NCI-H146 (cell line): ENCODE data around the gene JCAD.
"Not testable (repeated sequence)": the region's sequence is repeated elsewhere in the genome, so short reads cannot be mapped to it uniquely, and the experiment has no call there.

Experiments used
- DNase-seq: peaks from one replicate; lab custom pipeline; 2025; lab: John Stamatoyannopoulos, UW

JCAD gene, protein sequence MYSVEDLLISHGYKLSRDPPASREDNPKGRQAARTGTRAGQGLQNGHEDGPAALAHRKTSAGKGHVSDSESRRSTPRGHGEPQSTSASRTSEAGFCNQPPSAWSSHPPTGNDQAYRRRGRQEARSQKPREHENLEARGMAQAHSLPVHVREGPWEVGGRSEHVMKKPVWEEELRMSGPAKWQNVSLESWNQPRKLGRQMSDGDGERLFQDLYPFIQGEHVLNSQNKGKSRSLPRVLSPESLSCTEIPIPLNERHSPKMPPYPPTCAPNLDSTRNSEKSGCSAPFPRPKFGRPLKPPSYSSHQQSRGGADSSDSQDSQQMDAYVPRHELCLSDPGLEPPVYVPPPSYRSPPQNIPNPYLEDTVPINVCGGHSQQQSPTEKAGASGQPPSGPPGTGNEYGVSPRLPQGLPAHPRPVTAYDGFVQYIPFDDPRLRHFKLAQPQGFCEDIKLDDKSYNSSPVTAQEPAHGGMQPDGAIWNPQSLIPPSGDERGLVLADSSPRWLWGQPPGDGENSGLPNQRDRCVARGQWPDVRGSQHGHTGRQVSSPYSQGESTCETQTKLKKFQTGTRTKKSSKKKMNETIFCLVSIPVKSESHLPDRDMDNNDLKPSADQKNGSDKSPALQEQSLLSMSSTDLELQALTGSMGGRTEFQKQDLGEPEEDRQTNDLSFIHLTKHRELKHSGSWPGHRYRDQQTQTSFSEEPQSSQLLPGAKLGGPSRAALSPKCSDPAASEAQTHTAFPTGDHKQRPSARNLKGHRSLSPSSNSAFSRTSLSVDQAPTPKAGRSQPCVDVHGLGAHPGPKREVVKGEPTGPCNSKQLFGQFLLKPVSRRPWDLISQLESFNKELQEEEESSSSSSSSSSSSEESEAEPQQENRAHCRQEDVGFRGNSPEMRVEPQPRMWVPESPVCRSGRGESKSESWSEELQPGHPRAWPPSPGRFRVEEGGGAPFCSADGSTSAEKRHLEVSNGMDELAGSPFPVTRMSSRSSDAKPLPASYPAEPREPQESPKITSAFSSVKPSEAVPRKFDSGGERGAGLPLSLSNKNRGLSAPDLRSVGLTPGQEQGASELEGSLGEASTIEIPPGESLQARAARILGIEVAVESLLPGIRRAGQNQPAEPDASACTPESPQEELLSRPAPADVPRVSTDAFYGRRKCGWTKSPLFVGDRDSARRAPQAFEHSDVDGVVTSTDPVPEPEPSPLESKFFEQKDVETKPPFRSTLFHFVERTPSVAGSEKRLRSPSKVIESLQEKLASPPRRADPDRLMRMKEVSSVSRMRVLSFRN (N-terminal part only)

DNA sequence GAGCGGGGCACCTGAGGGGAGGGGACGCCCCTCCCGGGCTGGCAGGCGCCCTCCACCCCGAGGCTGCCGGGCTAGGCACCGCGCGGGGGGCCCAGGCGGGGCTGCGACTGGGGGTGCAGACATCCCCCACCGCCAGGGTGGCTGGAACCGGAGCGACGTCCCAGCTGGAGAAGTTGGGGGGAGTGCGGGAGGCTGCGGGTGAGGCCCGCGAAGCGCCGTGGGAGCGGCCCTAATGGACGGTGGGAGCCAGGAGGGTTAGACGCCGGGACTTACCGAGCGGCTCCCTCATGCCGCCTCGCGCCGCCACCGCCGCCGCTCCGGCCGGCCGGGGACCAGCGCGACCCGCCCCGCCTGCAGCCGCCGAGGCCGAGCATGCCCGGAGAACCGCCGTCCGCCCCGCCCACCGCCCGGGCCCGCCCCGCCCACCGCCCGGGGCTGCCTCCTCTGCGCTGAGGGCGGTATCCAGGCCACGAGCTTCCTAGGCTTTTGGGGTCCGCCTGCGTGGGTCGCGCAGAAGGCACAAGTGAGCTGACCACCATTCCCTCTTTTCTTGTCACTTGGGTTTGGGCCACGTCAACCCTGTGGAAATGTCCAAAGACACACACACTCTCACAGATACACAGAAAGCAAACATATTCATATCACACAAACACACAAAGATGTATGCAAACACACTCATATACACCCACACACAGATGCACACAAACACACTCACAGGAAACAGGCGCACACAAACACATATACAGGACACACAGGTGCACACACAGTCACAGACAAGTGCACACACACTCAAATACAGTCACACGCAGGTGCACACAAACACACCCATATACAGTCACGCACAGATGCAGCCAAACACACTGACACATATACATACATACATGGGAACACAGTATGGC is at the start of gene JCAD:
Gene JCAD (minus strand): TSS at position 378 of the 899 bp plus-strand sequence. CDS start 11,774 bp downstream, outside the sequence.
- peak; percentile 73 for DNase-seq

DNA sequence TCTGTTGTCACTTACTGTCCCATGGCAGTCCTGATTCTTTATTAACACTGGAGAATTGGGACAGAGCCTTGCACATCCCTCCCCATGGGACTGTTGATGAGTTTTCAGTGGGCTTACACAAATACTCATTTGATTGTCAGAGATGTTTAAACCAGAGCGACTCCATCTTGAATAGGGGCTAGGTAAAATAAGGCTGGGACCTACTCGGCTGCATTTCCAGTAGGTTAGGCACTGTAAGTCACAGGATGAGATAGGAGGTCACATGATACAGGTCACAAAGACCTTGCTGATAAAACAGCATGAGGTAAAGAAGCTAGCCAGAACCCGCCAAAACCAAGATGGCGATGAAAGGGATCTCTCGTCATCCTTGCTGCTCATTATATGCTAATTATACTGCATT is 47.6 kb upstream of the JCAD start:
- DNase-seq = no peak

DNA sequence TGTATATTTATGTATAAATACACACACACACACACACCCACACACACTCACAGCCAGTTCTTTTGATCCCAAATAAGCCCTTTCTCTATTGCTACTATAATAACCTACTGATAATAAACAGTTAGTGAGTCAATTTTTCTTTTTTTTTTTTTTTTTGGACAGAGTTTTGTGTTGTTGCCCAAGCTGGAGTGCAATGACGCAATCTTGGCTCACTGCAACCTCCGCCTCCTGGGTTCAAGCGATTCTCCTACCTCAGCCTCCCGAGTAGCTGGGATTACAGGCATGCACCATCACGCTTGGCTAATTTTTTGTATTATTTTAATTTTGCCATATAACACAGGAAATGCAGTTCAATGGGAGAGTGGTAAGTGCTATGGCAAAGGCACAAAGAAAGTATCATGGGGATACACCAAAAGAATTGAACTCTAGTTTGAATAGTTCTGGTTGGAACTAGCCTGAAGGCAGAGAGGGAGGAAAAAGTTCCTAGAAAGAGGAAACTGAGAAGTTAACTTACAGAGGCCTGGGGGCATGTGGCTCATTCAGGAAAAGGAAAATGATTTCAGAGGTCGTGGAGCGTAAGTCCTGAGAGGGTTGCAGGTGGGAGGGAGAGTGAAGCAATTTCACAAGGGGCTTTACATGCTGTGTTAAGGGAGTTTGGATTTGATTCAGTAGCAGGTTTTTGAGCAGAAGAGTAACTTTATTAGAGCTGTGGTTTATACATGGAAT is 44.4 kb upstream of the JCAD start:
- no peak for DNase-seq

DNA sequence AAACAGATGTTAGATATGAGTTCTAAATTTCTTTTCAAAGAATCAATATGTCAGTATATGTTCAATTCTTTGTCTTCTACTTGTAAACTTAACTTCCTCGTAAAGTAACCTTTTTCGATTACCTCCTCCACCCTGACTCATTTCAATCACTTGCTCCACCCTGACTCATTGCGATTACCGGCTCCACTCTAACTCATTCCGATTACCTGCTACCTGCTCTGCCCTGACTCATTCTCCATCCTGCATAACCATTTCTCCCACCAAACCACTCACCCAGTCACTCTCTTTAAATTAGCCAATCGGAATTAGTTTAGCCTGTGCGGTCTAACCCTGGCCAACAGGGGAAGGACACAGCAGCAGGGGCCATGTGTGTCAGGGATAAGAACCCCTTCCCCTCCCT is 40.3 kb upstream of the JCAD start:
- not testable (repeated sequence) for DNase-seq

DNA sequence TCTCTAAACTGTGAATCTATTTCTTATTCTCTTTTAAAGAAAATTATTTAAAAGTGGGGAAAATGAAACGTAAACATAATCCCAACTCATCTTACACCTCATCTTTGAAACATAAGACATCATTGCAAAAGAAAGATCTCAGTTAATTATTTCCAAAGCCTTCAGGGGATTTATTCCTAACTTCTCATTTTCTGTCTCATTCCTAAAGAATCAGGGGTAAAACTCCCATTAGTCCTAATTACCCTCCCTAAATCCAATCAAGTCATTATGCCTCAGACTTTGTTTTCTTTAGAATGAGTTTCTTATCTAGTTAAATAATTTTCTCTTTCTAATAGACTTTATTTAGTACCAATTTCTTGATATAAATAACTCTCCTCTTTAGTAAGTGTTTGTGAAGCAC is 39.7 kb upstream of the JCAD start:
- no peak for DNase-seq

DNA sequence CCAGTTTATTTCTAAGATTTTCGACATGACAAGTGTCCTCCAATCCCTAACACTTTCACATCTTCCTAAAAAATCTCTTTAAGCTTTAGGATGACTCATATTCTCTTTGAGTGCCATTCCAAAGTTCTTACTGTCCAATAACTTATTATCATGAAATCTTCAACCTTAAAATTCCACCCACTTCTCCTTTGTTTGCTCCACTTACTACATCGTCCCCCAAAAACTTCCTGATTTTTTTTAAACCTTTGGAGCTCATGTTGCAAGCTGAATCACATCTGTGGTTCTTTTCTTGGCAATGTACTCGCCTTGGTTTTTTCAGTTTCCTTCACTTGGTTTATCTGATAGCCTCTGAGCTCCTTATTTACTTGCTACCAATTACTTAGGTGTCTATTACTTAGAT is 39.2 kb upstream of the JCAD start:
- no peak for DNase-seq

DNA sequence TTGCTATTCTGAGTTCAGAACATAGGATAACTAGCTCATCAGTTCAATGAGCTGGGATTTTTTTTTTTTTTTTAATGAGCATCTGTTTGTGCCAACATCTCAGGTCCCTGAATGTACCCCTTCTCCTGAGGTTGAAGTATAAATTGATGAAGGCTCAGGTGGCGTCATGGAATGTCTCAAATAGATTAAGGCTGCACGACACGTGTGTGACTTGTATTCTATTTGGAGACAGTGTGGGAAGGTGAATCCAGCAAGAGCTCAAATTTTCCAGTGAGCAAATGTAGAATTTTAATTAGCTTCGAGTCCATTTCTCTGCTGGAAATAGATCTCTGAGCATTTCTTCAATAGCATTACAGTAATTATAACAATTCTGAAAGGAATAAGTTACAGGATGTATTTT is 37.2 kb upstream of the JCAD start:
- no peak for DNase-seq

DNA sequence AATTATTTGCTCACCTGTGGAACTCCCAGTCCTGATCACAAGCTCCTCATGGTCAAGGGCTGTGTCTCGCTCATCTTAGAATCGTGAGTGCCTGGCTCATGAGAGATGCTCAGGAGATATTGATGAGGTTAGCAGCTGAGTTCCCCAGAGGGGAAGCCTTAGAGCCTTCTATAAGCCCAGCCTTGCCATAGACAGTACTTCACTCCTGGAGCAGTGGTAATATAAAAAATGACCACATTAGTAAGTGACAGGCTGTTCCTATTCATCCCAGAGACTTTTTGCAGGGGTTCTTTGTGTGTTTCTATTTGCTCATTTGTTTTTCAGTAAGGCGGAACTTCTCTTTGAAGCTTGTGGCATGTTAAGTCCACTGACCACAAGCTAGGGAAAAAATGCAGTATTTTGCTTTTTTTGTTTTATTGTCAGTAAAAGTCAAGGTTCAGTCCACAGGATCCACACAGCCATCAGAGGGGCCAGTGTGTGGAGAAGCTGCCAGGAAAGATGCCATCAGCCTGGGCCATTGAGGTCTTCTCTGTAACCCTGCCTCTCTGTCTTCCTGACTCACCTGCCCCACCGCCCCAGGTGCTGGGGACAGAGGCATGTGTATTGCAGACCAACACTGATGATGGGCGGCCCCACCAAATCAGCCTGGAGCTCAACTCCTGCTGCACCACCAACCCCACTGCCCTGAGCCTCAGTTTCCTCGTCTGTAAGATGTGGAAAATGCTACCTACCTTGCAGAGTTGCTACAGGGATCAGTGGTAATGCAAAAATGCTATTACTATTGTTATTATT is 36.4 kb upstream of the JCAD start:
- DNase-seq = no peak

DNA sequence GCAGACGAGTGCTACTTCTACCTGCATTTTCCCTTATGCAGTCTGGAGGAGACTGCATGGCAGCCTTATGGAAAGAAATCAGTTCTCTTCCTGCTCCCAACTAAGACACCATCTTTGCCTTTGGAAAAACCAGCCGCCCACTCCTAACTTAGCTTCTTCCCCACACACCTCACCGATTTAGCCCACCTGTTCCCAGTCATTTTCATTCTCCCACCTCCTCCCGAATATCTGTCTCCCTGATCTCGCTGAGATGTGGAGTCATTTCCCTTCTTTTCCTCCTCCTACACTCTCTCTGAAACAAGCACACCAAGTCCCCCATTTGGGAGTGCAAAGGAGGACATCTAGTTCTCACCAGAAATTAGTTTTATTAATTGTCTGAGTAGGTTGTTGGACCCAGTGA is 35.2 kb upstream of the JCAD start:
- no peak for DNase-seq

DNA sequence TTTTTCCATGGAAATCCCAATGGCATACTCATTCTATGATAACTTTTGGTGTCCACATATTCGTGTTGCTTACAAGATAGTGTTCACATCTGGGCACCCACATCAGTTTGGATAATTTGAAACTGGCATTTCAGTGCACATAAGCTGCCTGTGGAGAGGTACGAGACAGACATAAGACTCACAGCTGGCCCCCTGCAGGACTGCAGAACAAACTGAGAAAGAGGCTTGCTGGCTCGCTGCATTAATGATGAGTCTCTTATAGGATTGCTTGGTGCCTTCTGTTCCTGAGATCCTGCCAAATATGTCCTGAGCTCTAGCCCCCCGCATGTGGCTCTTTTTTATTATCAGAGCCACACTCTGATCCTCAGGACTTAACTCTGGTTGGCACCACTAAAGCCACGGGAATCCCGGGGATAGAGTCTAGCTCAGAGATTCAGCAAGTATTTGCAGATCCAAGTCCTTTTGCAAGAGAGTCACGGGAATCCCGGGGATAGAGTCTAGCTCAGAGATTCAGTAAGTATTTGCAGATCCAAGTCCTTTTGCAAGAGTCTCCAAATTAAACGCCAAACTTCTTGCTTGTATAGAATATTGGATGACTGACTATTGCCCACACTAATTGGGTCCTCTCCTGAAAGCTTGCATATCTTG is 34.0 kb upstream of the JCAD start:
- no peak for DNase-seq

DNA sequence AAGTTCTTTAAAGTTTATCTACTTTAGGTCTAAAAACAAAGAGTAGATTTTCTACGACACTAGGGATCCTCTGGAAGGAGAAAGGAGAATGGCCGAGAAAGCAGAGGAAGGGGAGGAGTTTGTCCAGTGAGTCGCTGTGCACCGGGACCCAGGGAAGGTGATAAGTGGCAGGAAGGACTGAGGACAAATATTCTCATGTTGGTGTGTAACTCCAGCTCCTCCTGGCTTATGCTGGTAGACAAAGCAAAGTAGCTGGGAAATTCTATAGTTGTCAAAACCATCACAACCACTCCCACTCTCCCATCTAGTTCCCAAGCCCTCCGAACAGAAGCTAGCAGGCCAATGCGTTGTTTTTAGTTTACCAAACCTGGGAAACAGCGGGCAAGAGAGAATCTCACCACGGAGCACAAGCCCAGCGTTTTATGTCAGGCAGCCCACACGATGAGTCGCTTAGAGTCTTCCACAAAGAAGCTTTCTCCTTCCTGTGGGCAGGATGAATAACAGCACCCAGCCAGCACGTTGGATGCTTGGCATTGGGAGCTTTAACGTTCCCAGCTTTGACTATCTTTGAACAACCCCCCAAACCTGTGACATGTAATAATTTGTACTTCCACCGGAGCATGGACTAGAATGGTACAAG is 32.9 kb upstream of the JCAD start:
- DNase-seq = no peak

DNA sequence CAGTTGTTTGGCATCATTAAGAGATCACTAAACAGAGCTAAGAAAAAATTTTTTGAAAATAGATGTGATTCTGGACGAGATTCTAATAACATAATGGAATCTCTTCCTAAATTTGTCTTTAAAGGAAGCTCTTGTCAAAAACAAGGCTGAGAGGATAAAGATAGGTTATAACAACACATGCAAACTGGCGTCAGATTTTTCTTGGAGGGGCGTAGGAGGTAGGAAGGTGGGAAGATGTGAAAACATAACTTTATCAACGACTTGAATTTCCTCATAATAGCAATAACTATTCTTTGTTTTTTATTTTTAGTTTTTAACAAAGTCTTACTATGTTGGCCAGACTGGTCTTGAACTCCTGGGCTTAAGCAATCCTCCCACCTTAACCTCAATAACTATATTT is 31.8 kb upstream of the JCAD start:
- DNase-seq = no peak

DNA sequence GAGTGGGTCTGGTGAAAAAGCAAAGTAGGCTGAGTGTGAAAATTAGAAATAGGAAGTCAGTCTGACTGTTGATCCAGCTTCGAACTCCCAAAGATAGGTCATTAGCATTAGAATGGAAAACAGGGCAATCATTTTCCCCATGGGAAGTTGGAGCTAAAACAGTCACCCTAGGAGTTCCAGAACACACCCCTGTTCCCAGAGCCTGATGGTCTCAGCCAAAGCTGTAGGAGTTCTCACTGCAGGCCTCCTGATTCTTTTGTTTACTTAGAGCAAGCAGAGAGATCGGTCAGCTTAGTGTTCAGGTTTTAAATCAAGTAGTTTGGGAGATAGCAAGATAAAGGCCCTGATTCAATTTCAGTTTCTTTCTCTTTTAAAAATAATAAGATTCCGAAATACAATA is 28.8 kb upstream of the JCAD start:
- peak; percentile 60 for DNase-seq

DNA sequence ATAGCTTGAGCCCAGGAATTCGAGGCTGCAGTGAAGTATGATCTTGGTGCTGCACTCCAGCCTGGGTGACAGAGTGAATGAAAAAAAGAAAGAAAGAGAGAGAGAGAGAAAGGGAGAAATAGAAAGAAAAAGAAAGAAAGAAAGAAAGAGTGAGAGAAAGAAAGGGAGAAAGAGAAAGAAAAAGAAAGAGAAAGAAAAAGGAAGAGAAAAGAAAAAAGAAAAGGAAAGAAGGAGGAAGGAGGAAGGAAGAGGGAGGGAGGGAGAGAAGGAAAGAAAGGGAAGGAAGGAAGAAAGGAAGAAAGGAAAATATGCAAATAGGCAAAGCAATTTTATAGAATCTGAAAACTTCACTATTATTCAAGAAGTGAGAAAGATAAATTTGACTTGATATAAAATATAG is 24.5 kb upstream of the JCAD start:
- no peak for DNase-seq

DNA sequence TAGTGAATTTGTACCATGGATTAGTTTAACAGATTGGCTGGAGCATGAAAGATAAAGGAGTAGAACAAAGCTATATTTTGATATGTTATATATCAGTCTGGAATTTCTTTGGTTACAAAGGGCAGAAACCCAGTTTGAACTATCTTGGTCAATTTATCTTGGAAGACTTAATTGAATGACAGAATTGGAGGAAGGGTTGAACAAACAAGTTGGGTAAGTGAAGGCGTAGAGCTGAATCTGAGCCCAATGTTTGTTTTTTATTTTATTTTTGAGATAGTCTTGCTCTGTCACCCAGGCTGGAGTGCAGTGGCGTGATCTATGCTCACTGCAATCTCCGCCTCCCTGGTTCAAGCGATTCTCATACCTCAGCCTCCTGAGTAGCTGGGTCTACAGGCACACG is 21.8 kb upstream of the JCAD start:
- no peak for DNase-seq

DNA sequence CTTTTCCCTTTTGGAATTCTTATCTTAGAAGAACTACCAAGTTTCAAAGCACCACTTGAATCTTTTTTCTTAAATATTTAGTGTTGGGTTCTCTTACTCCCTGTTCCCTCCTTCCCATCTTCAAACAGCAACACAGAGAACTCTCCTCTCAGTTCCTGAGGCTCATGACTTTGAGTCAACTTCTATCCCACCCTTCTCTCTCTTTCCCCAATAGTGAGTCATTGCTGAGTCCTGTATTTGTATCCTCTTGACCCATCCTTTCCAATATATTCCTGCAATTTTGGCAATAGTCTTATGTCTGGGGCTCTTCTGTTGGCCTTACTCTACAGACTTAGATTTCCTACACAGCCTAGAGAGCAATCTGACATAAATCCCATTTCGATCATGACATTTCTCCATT is 20.8 kb upstream of the JCAD start:
- no peak for DNase-seq

DNA sequence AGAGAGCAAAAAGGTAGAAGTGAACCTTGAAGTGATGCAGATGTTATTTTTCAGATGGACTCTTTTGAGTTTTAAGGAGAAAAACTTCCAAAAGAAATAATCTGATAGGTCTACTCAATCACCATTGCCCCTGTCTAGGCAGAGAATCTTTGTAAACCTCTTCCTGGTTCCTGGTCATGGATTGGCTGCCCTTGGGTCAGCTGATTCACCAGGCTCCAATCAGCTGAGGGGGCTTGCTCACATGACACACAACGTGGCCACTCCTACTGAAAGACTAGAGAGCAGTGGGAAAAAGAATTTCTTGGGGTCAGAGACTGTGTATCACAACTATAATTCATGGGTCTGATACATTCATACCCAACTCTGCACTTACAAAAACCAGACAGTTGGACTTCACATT is 20.0 kb upstream of the JCAD start:
- no peak for DNase-seq

DNA sequence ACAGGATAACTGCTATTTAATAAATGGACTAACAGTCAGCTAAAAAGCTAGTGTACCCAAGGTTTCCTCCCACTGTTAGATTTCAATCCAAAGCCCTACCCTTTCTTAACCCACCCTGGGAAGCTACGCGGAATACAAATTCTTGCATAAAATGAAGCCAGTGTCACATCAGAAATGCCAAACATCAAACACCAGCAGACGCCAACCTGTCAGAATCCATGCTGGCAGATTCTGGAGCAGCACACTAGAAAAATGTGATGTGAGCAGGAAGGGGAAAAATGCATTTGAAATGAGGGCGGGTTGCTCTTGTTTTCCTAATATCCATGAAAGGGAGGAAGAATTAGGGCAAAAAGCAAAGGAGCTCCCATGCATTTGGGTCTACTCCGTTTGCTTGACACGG is 16.1 kb upstream of the JCAD start:
- no peak for DNase-seq

DNA sequence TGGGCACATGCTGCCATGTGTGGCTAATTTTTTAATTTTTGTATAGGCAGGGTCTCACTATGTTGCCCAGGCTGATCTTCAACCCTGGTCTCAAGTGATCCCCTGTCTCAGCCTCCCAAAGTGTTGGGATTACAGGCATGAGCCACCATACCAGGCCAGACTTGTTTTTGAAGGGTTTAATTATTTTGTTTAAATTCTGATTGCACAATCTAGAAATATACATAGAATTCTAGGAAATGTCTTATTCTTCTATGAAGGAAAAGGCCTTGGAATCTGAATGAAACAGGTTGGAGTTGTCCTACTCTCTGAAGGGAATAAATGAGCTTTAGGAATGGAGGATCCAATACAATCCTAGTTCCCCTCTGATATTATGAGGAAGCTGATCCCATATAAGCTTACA is 15.5 kb upstream of the JCAD start:
- no peak for DNase-seq
